Endothelial cell (in vitro differentiated cells): Measurements from ENCODE around the gene NETO1. TPM values are rescaled to one million over a fixed set of nuclear protein-coding genes. Genes with fewer than 3 reads are reported as not detected.

ENCODE experiments used
- DNase-seq: peaks from one replicate; pipeline ENCODE4 v3.0.0; 2021; ENCODE audit warnings: low spot score
- H3K27ac Mint-ChIP-seq: one replicate; pipeline ENCODE4 v1.8.0; 2021; ENCODE audit warnings: mixed read lengths, inconsistent platforms; ENCODE audit not compliant: unreplicated experiment
- H3K27me3 Mint-ChIP-seq: one replicate; pipeline ENCODE4 v1.8.0; 2021; ENCODE audit warnings: mild to moderate bottlenecking, moderate library complexity, mixed read lengths, inconsistent platforms; ENCODE audit not compliant: unreplicated experiment
- H3K36me3 Mint-ChIP-seq: one replicate; pipeline ENCODE4 v1.8.0; 2021; ENCODE audit warnings: mild to moderate bottlenecking, low read depth, mixed read lengths, inconsistent platforms; ENCODE audit not compliant: unreplicated experiment
- H3K4me1 Mint-ChIP-seq: one replicate; pipeline ENCODE4 v1.8.0; 2021; ENCODE audit warnings: mild to moderate bottlenecking, mixed read lengths, inconsistent platforms; ENCODE audit not compliant: unreplicated experiment
- H3K4me3 Mint-ChIP-seq: one replicate; pipeline ENCODE4 v1.8.0; 2021; ENCODE audit warnings: mild to moderate bottlenecking, mixed read lengths, inconsistent platforms; ENCODE audit not compliant: unreplicated experiment
- H3K9me3 Mint-ChIP-seq: one replicate; pipeline ENCODE4 v1.8.0; 2021; ENCODE audit warnings: mixed read lengths, inconsistent platforms; ENCODE audit not compliant: unreplicated experiment
- total RNA-seq: library from RNA; stranded (reverse); fragmentation: NEBNext Ultra II Directional; extraction: Animal tissue kit (Norgen Biotek cat#: 25700); gene quantifications from one replicate; pipeline ENCODE4 v1.2.1, GENCODE V29; 2021; ENCODE audit not compliant: unreplicated experiment
- TF ChIP-seq, protein P1 (sequence below): fragments of 200-600 bp; sonication (generic); IDR thresholded peaks from one replicate; pipeline ENCODE4 v1.5.0; 2021; ENCODE audit warnings: antibody characterized with exemption; ENCODE audit not compliant: unreplicated experiment

NETO1 gene
- total RNA-seq, 1 donor from 2014 or later, result 12.8 TPM

DNA sequence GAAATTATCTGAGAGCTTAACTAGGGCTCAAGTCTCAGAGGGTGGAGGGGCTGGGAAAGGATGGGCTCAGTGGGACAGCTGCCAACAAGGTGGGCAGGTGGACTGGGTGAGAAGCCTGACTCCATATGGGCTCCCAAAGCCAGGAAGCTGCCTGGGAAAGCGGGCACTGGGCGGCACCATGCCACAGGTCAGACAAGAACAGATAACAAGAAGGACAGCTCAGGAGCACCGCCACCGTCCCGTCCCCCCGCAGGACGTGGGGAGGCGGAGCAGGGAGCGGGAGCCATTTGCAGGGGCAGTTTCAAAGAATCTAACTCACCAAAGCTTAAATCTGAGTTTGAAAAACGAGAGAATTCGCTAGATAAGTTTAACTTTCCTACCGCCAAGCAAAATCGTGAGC lies 45.6 kb downstream of the NETO1 start:
- TF ChIP-seq, protein P1, sequence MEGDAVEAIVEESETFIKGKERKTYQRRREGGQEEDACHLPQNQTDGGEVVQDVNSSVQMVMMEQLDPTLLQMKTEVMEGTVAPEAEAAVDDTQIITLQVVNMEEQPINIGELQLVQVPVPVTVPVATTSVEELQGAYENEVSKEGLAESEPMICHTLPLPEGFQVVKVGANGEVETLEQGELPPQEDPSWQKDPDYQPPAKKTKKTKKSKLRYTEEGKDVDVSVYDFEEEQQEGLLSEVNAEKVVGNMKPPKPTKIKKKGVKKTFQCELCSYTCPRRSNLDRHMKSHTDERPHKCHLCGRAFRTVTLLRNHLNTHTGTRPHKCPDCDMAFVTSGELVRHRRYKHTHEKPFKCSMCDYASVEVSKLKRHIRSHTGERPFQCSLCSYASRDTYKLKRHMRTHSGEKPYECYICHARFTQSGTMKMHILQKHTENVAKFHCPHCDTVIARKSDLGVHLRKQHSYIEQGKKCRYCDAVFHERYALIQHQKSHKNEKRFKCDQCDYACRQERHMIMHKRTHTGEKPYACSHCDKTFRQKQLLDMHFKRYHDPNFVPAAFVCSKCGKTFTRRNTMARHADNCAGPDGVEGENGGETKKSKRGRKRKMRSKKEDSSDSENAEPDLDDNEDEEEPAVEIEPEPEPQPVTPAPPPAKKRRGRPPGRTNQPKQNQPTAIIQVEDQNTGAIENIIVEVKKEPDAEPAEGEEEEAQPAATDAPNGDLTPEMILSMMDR, result no peak
- Mint-ChIP-seq H3K4me1 (no peaks in the 10 kb centered on the region), H3K36me3 (no peaks in the 10 kb centered on the region), H3K4me3 (no peak overlapping the region), H3K9me3 (no peaks in the 10 kb centered on the region), H3K27me3 (no peaks in the 10 kb centered on the region), H3K27ac (no peak overlapping the region)
- no peak for DNase-seq

DNA sequence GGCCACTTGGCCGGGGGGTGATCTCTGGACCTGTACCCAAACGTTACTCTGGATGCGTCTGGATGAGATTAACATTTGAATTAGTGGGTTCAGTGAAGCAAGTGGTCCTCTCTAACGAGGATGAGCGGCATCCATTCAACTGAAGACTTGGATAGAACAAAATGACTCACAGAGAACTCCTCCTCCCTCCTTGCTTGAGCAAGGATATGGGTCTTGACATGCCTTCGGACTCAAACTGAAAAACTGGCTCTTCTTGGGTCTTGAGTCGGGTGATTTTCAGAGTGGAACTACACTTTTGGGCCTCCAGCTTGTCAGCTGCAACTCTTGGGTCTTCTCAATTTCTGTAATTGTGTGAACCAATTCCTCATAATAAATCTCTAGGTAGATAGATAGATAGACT lies 47.2 kb downstream of the NETO1 start:
- no peaks in the 10 kb centered on the region for H3K27me3 Mint-ChIP-seq
- TF ChIP-seq, protein P1, result no peak
- H3K36me3 Mint-ChIP-seq, result no peaks in the 10 kb centered on the region
- H3K9me3 Mint-ChIP-seq, result no peaks in the 10 kb centered on the region
- DNase-seq, result no peak
- H3K4me3 Mint-ChIP-seq, result no peak overlapping the region
- H3K4me1 Mint-ChIP-seq, result no peaks in the 10 kb centered on the region
- no peak overlapping the region for H3K27ac Mint-ChIP-seq

DNA sequence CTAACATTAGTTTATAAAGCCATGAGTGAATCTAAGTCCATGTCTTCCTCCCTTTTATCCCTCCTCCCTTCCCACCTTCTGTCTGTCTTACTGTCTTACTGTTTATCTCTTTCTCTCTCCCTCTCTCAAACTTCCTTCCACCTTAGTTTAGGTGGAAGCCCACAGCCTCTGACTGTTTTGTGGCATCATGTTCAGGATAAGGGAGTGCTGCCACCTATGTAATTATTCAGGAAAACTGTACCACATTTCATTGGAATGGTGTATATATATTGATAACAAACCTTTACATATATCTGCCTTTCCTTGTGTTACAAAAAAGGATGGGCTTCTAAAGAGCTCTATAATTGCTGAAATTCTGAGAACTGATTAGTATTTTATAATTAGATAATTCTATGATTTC lies 48.7 kb downstream of the NETO1 start:
- Mint-ChIP-seq H3K27ac (no peak overlapping the region), H3K9me3 (no peaks in the 10 kb centered on the region), H3K36me3 (no peaks in the 10 kb centered on the region), H3K4me3 (no peak overlapping the region), H3K4me1 (no peaks in the 10 kb centered on the region), H3K27me3 (no peaks in the 10 kb centered on the region)
- DNase-seq, result no peak
- TF ChIP-seq, protein P1, result no peak

DNA sequence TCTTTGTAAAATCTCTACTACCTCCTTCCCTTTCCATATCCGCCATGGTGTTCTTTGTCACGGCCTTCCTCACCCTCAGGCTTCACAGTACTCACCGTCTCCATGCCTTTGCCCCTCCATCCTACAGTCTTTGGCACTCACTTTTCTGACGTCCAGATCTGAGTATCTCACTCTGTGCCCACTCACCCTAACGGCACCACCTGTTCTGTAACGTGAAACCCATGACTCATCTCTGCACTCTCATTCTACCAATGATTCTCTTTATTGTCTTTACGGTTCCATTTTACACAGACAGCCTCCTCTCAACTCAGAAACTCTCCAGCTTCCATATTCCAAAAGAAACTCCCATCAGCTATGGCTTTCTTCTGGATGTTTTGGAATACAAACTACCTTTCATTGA lies 56.7 kb downstream of the NETO1 start:
- DNase-seq, result no peak
- H3K27me3 Mint-ChIP-seq, result no peaks in the 10 kb centered on the region
- no peak overlapping the region for H3K27ac Mint-ChIP-seq
- TF ChIP-seq, protein P1, result no peak
- no peaks in the 10 kb centered on the region for H3K4me1 Mint-ChIP-seq
- no peaks in the 10 kb centered on the region for H3K36me3 Mint-ChIP-seq
- no peaks in the 10 kb centered on the region for H3K9me3 Mint-ChIP-seq
- H3K4me3 Mint-ChIP-seq, result no peak overlapping the region

DNA sequence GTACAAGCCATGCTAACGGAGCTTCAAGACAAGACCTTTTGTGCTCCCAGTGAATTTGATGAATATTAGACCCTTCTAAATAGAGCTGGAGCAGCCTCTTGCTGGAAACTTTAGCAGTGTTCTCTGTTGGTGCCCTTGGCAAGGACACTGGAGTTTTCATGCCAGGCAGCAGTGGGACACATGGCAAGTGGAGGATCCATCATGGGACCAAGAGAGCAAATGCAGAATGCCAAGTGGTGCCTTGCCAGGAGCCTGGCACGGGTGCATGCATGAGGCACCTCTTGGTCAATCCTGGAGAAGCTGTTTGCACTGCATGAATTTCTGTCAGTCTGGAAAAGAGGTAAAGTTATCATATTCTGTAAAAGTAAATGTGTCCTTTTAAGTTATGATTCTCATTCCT lies 59.1 kb downstream of the NETO1 start:
- TF ChIP-seq, protein P1, result no peak
- Mint-ChIP-seq H3K27ac (no peak overlapping the region), H3K9me3 (no peaks in the 10 kb centered on the region), H3K36me3 (no peaks in the 10 kb centered on the region), H3K27me3 (no peaks in the 10 kb centered on the region), H3K4me1 (no peaks in the 10 kb centered on the region), H3K4me3 (no peak overlapping the region)
- DNase-seq, result no peak
